ENCODE measurements around the gene CCDC195. TPM values are rescaled to one million over a fixed set of nuclear protein-coding genes. Genes with fewer than 3 reads are reported as not detected.

The CCDC195 gene
- polyA plus RNA-seq, 1 donor from 2014 or later: not detected

DNA sequence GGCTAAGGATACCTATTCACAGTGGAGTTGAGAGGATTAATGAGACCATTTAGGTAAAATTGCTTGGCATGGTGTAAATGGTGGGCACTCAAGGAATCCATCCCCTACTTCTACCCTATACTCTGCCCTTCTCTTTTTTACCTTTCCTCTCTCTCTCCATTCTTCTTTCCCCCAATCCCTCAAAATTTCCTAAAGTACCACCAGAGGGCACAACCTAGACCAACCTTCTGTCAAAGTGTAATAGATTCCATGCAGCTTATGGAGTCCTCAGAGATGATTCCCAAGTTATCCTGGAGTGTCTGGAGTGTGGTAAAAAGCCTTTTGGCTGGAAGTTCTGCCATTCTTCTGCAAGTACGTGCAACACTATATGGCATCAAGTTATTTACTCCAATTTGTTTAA, 33.0 kb upstream of the CCDC195 start:
- Histone ChIP-seq H3K27me3 (ENCODE audit: insufficient read depth, low read depth, low read length) (no peaks in the 10 kb centered on the region), H3K4me3 (ENCODE audit: low read length) (no peak overlapping the region), H3K79me2 (replicated peaks; ENCODE audit: insufficient read depth, low read length) (no peaks in the 10 kb centered on the region), H2AFZ (ENCODE audit: low read depth, low read length) (no peak overlapping the region), H3K9ac (ENCODE audit: low read length) (no peak overlapping the region), H3K27ac (ENCODE audit: low read length) (no peak overlapping the region), H3K36me3 (ENCODE audit: insufficient read depth, low read length) (no peaks in the 10 kb centered on the region), H3K4me2 (ENCODE audit: low read length) (no peak overlapping the region), H3K9me3 (ENCODE audit: low read length) (no peaks in the 10 kb centered on the region), H3K9me2 (ENCODE audit: insufficient read depth, low read length) (no peaks in the 10 kb centered on the region), H4K20me1 (ENCODE audit: insufficient read depth) (no peaks in the 10 kb centered on the region), H3F3A (ENCODE audit: insufficient read depth, low read length, poor library complexity, severe bottlenecking) (no peaks in the 10 kb centered on the region)
- TF ChIP-seq, protein P1, sequence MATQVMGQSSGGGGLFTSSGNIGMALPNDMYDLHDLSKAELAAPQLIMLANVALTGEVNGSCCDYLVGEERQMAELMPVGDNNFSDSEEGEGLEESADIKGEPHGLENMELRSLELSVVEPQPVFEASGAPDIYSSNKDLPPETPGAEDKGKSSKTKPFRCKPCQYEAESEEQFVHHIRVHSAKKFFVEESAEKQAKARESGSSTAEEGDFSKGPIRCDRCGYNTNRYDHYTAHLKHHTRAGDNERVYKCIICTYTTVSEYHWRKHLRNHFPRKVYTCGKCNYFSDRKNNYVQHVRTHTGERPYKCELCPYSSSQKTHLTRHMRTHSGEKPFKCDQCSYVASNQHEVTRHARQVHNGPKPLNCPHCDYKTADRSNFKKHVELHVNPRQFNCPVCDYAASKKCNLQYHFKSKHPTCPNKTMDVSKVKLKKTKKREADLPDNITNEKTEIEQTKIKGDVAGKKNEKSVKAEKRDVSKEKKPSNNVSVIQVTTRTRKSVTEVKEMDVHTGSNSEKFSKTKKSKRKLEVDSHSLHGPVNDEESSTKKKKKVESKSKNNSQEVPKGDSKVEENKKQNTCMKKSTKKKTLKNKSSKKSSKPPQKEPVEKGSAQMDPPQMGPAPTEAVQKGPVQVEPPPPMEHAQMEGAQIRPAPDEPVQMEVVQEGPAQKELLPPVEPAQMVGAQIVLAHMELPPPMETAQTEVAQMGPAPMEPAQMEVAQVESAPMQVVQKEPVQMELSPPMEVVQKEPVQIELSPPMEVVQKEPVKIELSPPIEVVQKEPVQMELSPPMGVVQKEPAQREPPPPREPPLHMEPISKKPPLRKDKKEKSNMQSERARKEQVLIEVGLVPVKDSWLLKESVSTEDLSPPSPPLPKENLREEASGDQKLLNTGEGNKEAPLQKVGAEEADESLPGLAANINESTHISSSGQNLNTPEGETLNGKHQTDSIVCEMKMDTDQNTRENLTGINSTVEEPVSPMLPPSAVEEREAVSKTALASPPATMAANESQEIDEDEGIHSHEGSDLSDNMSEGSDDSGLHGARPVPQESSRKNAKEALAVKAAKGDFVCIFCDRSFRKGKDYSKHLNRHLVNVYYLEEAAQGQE (IDR thresholded peaks at IDR 0.05; ENCODE audit: borderline replicate concordance): no peak
- TF ChIP-seq POLR2AphosphoS5 (IDR thresholded peaks at IDR 0.05): no peak
- TF ChIP-seq MXI1 (conservative IDR thresholded peaks at IDR 0.05; ENCODE audit: poor library complexity, severe bottlenecking): no peak
- no peak for TF ChIP-seq EP300 (conservative IDR thresholded peaks at IDR 0.05; ENCODE audit: poor library complexity, severe bottlenecking)
- TF ChIP-seq TAF1 (IDR thresholded peaks at IDR 0.05; ENCODE audit: low read depth): no peak
- TF ChIP-seq RAD21 (conservative IDR thresholded peaks at IDR 0.05): no peak
- TF ChIP-seq SMC3 (conservative IDR thresholded peaks at IDR 0.05; ENCODE audit: poor library complexity): no peak
- TF ChIP-seq EZH2 (IDR thresholded peaks at IDR 0.05; ENCODE audit: borderline replicate concordance, insufficient read depth, low read length, poor library complexity, severe bottlenecking): no peak
- TF ChIP-seq, protein P2, sequence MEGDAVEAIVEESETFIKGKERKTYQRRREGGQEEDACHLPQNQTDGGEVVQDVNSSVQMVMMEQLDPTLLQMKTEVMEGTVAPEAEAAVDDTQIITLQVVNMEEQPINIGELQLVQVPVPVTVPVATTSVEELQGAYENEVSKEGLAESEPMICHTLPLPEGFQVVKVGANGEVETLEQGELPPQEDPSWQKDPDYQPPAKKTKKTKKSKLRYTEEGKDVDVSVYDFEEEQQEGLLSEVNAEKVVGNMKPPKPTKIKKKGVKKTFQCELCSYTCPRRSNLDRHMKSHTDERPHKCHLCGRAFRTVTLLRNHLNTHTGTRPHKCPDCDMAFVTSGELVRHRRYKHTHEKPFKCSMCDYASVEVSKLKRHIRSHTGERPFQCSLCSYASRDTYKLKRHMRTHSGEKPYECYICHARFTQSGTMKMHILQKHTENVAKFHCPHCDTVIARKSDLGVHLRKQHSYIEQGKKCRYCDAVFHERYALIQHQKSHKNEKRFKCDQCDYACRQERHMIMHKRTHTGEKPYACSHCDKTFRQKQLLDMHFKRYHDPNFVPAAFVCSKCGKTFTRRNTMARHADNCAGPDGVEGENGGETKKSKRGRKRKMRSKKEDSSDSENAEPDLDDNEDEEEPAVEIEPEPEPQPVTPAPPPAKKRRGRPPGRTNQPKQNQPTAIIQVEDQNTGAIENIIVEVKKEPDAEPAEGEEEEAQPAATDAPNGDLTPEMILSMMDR (IDR thresholded peaks at IDR 0.05; ENCODE audit: poor library complexity, severe bottlenecking): no peak

DNA sequence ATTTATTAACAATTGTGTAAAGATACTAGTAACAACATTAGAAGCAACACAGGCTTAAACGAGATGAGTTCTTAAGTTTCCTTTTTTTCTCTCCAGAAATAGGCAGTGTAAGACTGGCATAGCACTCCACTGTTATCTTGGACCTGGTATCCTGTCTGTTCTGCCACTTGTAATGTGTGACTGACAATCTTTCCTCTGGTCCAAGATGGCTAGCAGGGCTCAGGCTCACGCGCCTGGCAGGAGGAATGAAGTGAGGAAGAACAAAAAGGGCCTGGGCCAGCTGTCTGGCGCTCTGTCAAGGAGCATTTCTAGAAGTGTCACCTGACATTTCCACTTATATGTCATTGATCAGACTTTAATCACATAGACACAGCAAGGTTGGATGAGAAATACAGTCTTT, 31.6 kb upstream of the CCDC195 start:
- no peak overlapping the region for H3K4me3 ChIP-seq (ENCODE audit: low read length)
- no peaks in the 10 kb centered on the region for H4K20me1 ChIP-seq (ENCODE audit: insufficient read depth)
- H3K4me2 ChIP-seq (ENCODE audit: low read length): no peak overlapping the region
- H3K27ac ChIP-seq (ENCODE audit: low read length): no peak overlapping the region
- no peaks in the 10 kb centered on the region for H3K9me3 ChIP-seq (ENCODE audit: low read length)
- H3K9me2 ChIP-seq (ENCODE audit: insufficient read depth, low read length): no peaks in the 10 kb centered on the region
- no peak overlapping the region for H3K9ac ChIP-seq (ENCODE audit: low read length)
- H3F3A ChIP-seq (ENCODE audit: insufficient read depth, low read length, poor library complexity, severe bottlenecking): no peaks in the 10 kb centered on the region
- no peaks in the 10 kb centered on the region for H3K36me3 ChIP-seq (ENCODE audit: insufficient read depth, low read length)
- H2AFZ ChIP-seq (ENCODE audit: low read depth, low read length): no peak overlapping the region
- no peaks in the 10 kb centered on the region for H3K79me2 ChIP-seq (replicated peaks; ENCODE audit: insufficient read depth, low read length)
- TF ChIP-seq, protein P1 (IDR thresholded peaks at IDR 0.05; ENCODE audit: borderline replicate concordance): no peak
- no peak for TF ChIP-seq EP300 (conservative IDR thresholded peaks at IDR 0.05; ENCODE audit: poor library complexity, severe bottlenecking)
- no peak for TF ChIP-seq EZH2 (IDR thresholded peaks at IDR 0.05; ENCODE audit: borderline replicate concordance, insufficient read depth, low read length, poor library complexity, severe bottlenecking)
- no peak for TF ChIP-seq SMC3 (conservative IDR thresholded peaks at IDR 0.05; ENCODE audit: poor library complexity)
- TF ChIP-seq MXI1 (conservative IDR thresholded peaks at IDR 0.05; ENCODE audit: poor library complexity, severe bottlenecking): no peak
- no peak for TF ChIP-seq RAD21 (conservative IDR thresholded peaks at IDR 0.05)
- TF ChIP-seq POLR2AphosphoS5 (IDR thresholded peaks at IDR 0.05): no peak
- TF ChIP-seq TAF1 (IDR thresholded peaks at IDR 0.05; ENCODE audit: low read depth): no peak
- TF ChIP-seq, protein P2 (IDR thresholded peaks at IDR 0.05; ENCODE audit: poor library complexity, severe bottlenecking): no peak
- H3K27me3 ChIP-seq (ENCODE audit: insufficient read depth, low read depth, low read length): no peaks in the 10 kb centered on the region
